Transverse colon (tissue), 3 donors: ENCODE results near the gene CYP4F2.

Source experiments
- CTCF ChIP-seq, 5 experiments: fragments of 200-600 bp in 3 of 5; fragments of 450-650 bp in 2 of 5; sonication (generic) in 3 of 5; IDR thresholded peaks; 1 replicate in 2 of 5; 2 replicates in 3 of 5; pipeline ENCODE4 v1.5.1; 2016 to 2017; ENCODE audit warnings: antibody characterized with exemption in 5 of 5, inconsistent platforms in 3 of 5, mild to moderate bottlenecking in 2 of 5, moderate library complexity in 1 of 5
- EP300 ChIP-seq: sonication (generic); formaldehyde crosslinking; IDR thresholded peaks from one replicate; pipeline ENCODE4 v1.6.1; 2017; ENCODE audit warnings: antibody characterized with exemption, low read depth
- POLR2A ChIP-seq: fragments of 450-650 bp; IDR thresholded peaks from one replicate; pipeline ENCODE4 v1.6.1; 2016; ENCODE audit warnings: antibody characterized with exemption, mild to moderate bottlenecking, moderate library complexity

DNA sequence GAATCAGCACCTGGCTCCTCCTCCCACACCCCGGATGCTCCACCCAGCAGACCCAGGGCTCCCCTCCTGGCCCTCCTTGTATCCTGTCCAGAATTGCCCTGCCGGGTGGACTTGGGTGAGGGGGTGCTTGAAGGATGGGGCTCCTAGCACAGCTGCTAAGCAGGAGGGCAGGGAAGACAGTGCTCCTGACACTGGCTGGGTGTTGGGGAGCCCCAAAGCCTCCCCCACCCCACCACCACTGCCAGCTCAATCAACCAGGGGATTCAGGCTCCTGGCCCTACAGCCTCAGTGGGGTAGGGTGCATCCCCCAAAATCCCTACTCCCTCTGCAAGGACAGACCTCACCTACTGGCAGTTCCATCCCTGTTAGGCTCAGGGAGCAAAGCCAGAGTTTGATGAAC is 39.1 kb upstream of the CYP4F2 start:
- TF ChIP-seq CTCF (IDR thresholded peaks at IDR 0.05): no peak
- no peak for TF ChIP-seq EP300
- TF ChIP-seq POLR2A: no peak
